HEK293 (cell line): ENCODE data around the gene DTNA.

ENCODE experiments used
- FEZF1 ChIP-seq: fragments of 450-650 bp; formaldehyde crosslinking; IDR thresholded peaks from 2 replicates; pipeline ENCODE4 v1.5.1; 2016; ENCODE audit warnings: missing biosample characterization, missing genetic modification characterization
- SALL2 ChIP-seq: fragments of 450-650 bp; formaldehyde crosslinking; IDR thresholded peaks from 2 replicates; pipeline ENCODE4 v1.5.0; 2017; ENCODE audit warnings: missing biosample characterization, mild to moderate bottlenecking, missing genetic modification characterization, borderline replicate concordance
- SP3 ChIP-seq: fragments of 450-650 bp; formaldehyde crosslinking; IDR thresholded peaks from 2 replicates; pipeline ENCODE4 v1.5.1; 2016; ENCODE audit warnings: missing biosample characterization, missing genetic modification characterization
- YY1 ChIP-seq: fragments of 450-650 bp; formaldehyde crosslinking; IDR thresholded peaks from 2 replicates; pipeline ENCODE4 v1.5.1; 2018; ENCODE audit warnings: missing biosample characterization, missing genetic modification characterization
- ZNF274 ChIP-seq, 2 experiments: fragments of 200-500 bp in 1 of 2; fragments of 450-650 bp in 1 of 2; sonication (Bioruptor generic) in 1 of 2; formaldehyde crosslinking in 1 of 2; IDR thresholded peaks; 2 replicates each; pipeline versions ENCODE4 v1.5.1 to v1.6.1; 2014 to 2016; ENCODE audit warnings: borderline replicate concordance in 1 of 2, inconsistent platforms in 1 of 2, low read length in 1 of 2, missing biosample characterization in 1 of 2, missing genetic modification characterization in 1 of 2
- ZNF311 ChIP-seq: fragments of 450-650 bp; formaldehyde crosslinking; IDR thresholded peaks from 2 replicates; pipeline ENCODE4 v1.5.1; 2017; ENCODE audit warnings: missing biosample characterization, missing genetic modification characterization, borderline replicate concordance
- ZNF629 ChIP-seq: fragments of 450-650 bp; formaldehyde crosslinking; IDR thresholded peaks from 2 replicates; pipeline ENCODE4 v1.5.1; 2017; ENCODE audit warnings: missing biosample characterization, missing genetic modification characterization
- ZNF830 ChIP-seq: fragments of 450-650 bp; IDR thresholded peaks from 2 replicates; pipeline ENCODE4 v1.5.0; 2018; ENCODE audit warnings: missing biosample characterization, missing genetic modification characterization, low read depth, mild to moderate bottlenecking, moderate library complexity
- TF ChIP-seq, protein P1 (sequence below): fragments of 450-650 bp; formaldehyde crosslinking; IDR thresholded peaks from 2 replicates; pipeline ENCODE4 v1.5.1; 2016; ENCODE audit warnings: missing biosample characterization, missing genetic modification characterization, borderline replicate concordance
- TF ChIP-seq, protein P2 (sequence below): fragments of 450-650 bp; formaldehyde crosslinking; IDR thresholded peaks from 2 replicates; pipeline ENCODE4 v1.5.1; 2016; ENCODE audit warnings: missing biosample characterization, missing genetic modification characterization
- TF ChIP-seq, protein P3 (sequence below): fragments of 450-650 bp; formaldehyde crosslinking; IDR thresholded peaks from 2 replicates; pipeline ENCODE4 v1.5.1; 2016; ENCODE audit warnings: missing biosample characterization, missing genetic modification characterization
- TF ChIP-seq, protein P4 (sequence below): fragments of 450-650 bp; formaldehyde crosslinking; IDR thresholded peaks from 2 replicates; pipeline ENCODE4 v1.5.1; 2016; ENCODE audit warnings: missing biosample characterization, missing genetic modification characterization

DNA sequence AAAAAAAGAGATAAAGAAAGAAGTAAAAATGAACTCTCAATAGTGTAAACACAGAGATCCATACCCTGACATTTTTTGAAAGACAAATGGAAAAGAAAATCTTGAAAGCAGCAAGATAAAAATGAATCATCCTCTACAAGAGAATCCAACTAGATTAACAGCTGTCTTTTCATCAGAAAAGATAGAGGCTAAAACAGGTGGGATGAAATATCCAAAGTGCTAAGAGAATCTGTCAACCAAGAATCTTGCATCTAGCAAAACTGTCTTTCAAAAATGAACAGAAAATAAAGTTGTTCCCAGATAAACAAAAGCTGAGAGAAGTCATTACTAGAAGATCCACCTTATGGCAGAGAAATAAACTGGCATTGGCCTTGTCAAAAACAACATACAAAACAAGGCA is 213.8 kb downstream of the DTNA start:
- TF ChIP-seq ZNF830 (tag by site-specific recombination) (no peak), YY1 (no peak), ZNF629 (tag by site-specific recombination) (no peak), ZNF274 (IDR thresholded peaks at IDR 0.05; ENCODE audit: low read length) (no peak), ZNF274 (tag by site-specific recombination; IDR thresholded peaks at IDR 0.05; ENCODE audit: borderline replicate concordance) (no peak), SP3 (tag by site-specific recombination) (no peak), FEZF1 (tag by site-specific recombination) (no peak), ZNF311 (tag by site-specific recombination) (no peak), SALL2 (tag by site-specific recombination) (no peak)
- TF ChIP-seq, protein P1, sequence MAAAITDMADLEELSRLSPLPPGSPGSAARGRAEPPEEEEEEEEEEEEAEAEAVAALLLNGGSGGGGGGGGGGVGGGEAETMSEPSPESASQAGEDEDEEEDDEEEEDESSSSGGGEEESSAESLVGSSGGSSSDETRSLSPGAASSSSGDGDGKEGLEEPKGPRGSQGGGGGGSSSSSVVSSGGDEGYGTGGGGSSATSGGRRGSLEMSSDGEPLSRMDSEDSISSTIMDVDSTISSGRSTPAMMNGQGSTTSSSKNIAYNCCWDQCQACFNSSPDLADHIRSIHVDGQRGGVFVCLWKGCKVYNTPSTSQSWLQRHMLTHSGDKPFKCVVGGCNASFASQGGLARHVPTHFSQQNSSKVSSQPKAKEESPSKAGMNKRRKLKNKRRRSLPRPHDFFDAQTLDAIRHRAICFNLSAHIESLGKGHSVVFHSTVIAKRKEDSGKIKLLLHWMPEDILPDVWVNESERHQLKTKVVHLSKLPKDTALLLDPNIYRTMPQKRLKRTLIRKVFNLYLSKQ (tag by site-specific recombination): no peak
- TF ChIP-seq, protein P2, sequence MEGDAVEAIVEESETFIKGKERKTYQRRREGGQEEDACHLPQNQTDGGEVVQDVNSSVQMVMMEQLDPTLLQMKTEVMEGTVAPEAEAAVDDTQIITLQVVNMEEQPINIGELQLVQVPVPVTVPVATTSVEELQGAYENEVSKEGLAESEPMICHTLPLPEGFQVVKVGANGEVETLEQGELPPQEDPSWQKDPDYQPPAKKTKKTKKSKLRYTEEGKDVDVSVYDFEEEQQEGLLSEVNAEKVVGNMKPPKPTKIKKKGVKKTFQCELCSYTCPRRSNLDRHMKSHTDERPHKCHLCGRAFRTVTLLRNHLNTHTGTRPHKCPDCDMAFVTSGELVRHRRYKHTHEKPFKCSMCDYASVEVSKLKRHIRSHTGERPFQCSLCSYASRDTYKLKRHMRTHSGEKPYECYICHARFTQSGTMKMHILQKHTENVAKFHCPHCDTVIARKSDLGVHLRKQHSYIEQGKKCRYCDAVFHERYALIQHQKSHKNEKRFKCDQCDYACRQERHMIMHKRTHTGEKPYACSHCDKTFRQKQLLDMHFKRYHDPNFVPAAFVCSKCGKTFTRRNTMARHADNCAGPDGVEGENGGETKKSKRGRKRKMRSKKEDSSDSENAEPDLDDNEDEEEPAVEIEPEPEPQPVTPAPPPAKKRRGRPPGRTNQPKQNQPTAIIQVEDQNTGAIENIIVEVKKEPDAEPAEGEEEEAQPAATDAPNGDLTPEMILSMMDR (tag by site-specific recombination): no peak
- TF ChIP-seq, protein P3, sequence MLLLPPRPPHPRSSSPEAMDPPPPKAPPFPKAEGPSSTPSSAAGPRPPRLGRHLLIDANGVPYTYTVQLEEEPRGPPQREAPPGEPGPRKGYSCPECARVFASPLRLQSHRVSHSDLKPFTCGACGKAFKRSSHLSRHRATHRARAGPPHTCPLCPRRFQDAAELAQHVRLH (tag by site-specific recombination): no peak
- TF ChIP-seq, protein P4, sequence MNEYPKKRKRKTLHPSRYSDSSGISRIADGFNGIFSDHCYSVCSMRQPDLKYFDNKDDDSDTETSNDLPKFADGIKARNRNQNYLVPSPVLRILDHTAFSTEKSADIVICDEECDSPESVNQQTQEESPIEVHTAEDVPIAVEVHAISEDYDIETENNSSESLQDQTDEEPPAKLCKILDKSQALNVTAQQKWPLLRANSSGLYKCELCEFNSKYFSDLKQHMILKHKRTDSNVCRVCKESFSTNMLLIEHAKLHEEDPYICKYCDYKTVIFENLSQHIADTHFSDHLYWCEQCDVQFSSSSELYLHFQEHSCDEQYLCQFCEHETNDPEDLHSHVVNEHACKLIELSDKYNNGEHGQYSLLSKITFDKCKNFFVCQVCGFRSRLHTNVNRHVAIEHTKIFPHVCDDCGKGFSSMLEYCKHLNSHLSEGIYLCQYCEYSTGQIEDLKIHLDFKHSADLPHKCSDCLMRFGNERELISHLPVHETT: no peak
